KMS-11 (cell line): Measurements from ENCODE around the gene FIGNL1.

ENCODE experiments used
- H2AFZ ChIP-seq: fragments of 200-600 bp; sonication (generic); 2 replicates; pipeline ENCODE4 v1.6.1; 2016; ENCODE audit warnings: antibody characterized with exemption, mixed run types, low read depth
- H3K27ac ChIP-seq: fragments of 200-600 bp; sonication (generic); 2 replicates; pipeline ENCODE4 v1.6.1; 2016; ENCODE audit warnings: mild to moderate bottlenecking, mixed run types
- H3K27me3 ChIP-seq: fragments of 200-600 bp; sonication (generic); 2 replicates; pipeline ENCODE4 v1.6.1; 2017; ENCODE audit warnings: mild to moderate bottlenecking, low read depth, mixed run types, moderate library complexity; ENCODE audit not compliant: insufficient read depth
- H3K36me3 ChIP-seq: fragments of 200-600 bp; sonication (generic); 2 replicates; pipeline ENCODE4 v1.6.1; 2017; ENCODE audit warnings: mild to moderate bottlenecking, mixed run types; ENCODE audit not compliant: insufficient read depth
- H3K4me1 ChIP-seq: fragments of 200-600 bp; sonication (generic); 2 replicates; pipeline ENCODE4 v1.6.1; 2016; ENCODE audit warnings: mild to moderate bottlenecking, low read depth, mixed run types; ENCODE audit not compliant: poor library complexity, severe bottlenecking
- H3K4me2 ChIP-seq: fragments of 200-600 bp; sonication (generic); 2 replicates; pipeline ENCODE4 v1.7.0; 2016; ENCODE audit warnings: mild to moderate bottlenecking, mixed run types
- H3K4me3 ChIP-seq: fragments of 200-600 bp; sonication (generic); IDR thresholded peaks from 2 replicates; pipeline ENCODE4 v1.6.1; 2017; ENCODE audit warnings: low read depth, low read length, mixed read lengths; ENCODE audit not compliant: insufficient read depth
- H3K79me2 ChIP-seq: fragments of 200-600 bp; sonication (generic); 2 replicates; pipeline ENCODE4 v1.6.1; 2016; ENCODE audit warnings: low read depth, mixed run types; ENCODE audit not compliant: insufficient read depth
- H3K9ac ChIP-seq: fragments of 200-600 bp; sonication (generic); 2 replicates; pipeline ENCODE4 v1.6.1; 2016; ENCODE audit warnings: mild to moderate bottlenecking, mixed run types
- H4K20me1 ChIP-seq: fragments of 200-600 bp; sonication (generic); 2 replicates; pipeline ENCODE4 v1.6.1; 2016; ENCODE audit warnings: mild to moderate bottlenecking, mixed run types; ENCODE audit not compliant: insufficient read depth
- TF ChIP-seq, protein P1 (sequence below): fragments of 200-600 bp; sonication (generic); conservative IDR thresholded peaks from 2 replicates; pipeline ENCODE4 v1.6.1; 2017; ENCODE audit warnings: low read depth, mild to moderate bottlenecking, antibody characterized with exemption, low read length, moderate library complexity, mixed read lengths

FIGNL1 gene

DNA sequence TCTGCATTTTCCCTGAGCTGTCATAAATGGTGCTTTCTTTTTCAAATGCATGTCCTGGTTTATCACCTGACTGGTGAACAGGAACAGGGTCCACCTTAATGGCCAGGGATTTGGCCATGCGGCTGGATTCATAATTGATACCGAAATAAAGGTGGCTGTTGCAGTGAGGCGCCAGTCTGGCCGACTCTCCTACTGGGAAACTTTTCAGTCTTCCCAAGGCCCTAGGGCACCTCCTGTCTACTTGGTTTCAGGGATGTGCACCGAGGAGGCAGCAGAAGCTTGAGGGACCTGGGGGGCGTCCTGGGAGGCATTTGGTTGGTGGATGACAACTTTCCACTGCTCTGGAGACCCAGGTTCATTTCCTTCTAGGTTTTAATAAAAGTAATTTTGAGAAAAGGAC, 46.4 kb upstream of the FIGNL1 start:
- H3K36me3 ChIP-seq, result no peaks in the 10 kb centered on the region

DNA sequence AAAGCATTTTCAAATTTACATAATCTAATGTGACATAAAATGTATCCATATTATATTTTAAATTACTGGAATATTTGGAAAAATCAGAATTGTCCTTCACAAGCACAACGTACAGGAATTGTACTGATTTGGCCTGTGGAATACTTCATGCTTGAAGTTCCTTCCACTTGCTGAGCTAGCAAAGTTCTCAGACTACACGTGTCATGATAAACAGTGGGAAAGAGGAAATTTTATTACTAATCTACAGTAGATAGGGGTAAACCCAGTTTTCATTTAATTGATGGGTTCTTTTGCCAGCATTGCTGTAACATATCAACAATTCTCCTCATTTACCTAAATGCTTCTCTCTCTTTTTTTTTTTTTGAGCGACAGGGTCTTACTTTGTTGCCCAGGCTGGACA, 45.6 kb upstream of the FIGNL1 start:
- no peak overlapping the region for H3K27ac ChIP-seq
- no peaks in the 10 kb centered on the region for H3K36me3 ChIP-seq
- no peak overlapping the region for H3K4me2 ChIP-seq
- H3K4me3 ChIP-seq, result no peak overlapping the region
- no peaks in the 10 kb centered on the region for H3K4me1 ChIP-seq
- no peak overlapping the region for H2AFZ ChIP-seq
- H3K79me2 ChIP-seq, result no peaks in the 10 kb centered on the region
- no peaks in the 10 kb centered on the region for H4K20me1 ChIP-seq
- TF ChIP-seq, protein P1, sequence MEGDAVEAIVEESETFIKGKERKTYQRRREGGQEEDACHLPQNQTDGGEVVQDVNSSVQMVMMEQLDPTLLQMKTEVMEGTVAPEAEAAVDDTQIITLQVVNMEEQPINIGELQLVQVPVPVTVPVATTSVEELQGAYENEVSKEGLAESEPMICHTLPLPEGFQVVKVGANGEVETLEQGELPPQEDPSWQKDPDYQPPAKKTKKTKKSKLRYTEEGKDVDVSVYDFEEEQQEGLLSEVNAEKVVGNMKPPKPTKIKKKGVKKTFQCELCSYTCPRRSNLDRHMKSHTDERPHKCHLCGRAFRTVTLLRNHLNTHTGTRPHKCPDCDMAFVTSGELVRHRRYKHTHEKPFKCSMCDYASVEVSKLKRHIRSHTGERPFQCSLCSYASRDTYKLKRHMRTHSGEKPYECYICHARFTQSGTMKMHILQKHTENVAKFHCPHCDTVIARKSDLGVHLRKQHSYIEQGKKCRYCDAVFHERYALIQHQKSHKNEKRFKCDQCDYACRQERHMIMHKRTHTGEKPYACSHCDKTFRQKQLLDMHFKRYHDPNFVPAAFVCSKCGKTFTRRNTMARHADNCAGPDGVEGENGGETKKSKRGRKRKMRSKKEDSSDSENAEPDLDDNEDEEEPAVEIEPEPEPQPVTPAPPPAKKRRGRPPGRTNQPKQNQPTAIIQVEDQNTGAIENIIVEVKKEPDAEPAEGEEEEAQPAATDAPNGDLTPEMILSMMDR, result no peak
- H3K9ac ChIP-seq, result no peak overlapping the region
- H3K27me3 ChIP-seq, result no peaks in the 10 kb centered on the region

More for the DNA sequence above, 46.4 kb upstream of the FIGNL1 start:
- Histone ChIP-seq H3K4me2 (no peak overlapping the region), H4K20me1 (no peaks in the 10 kb centered on the region), H3K27me3 (no peaks in the 10 kb centered on the region), H3K27ac (no peak overlapping the region), H3K4me1 (no peaks in the 10 kb centered on the region), H3K9ac (no peak overlapping the region), H3K79me2 (no peaks in the 10 kb centered on the region), H2AFZ (no peak overlapping the region), H3K4me3 (no peak overlapping the region)
- TF ChIP-seq, protein P1, result no peak

DNA sequence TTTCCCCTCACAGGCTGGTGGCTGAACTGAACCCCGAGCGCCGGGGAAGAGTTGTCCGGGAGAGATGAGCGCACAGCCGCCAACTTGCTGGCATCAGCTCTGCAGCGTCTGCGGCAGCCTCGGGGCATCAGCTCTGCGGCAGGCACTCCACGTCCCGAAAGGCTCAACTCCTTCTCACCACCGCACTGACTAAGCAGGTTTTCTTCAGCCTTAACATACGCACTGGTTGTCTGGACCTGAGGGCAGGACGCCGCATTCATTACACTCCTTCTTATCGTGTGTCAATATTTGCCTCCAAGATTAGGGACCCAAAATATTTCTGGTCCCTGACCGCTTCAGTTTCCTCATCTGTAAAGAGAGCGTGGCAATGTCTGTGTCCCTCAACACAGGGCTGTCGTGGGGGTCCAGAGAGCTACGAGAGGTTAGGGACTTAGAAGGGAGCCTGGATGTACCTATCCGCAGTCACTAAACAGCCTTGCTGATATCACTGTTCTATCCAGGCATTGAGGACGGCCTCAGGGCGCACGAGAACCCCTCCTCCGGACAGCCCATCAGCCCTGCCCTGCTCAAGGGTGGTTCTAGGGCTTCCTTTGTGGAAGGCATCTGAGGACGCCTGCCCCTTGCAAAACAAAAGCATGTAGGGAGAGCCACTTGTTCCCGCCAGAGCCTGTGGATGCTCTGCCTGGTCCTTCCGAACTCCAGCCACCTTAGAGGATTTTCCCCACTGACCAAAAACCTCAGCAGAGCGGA, 42.8 kb upstream of the FIGNL1 start:
- Histone ChIP-seq H3K4me2 (no peak overlapping the region), H3K27ac (no peak overlapping the region), H3K36me3 (no peaks in the 10 kb centered on the region), H3K4me1 (no peaks in the 10 kb centered on the region), H3K27me3 (no peaks in the 10 kb centered on the region; the same call in 1 of the 2 replicates), H2AFZ (no peak overlapping the region), H4K20me1 (no peaks in the 10 kb centered on the region), H3K4me3 (no peak overlapping the region), H3K9ac (no peak overlapping the region), H3K79me2 (no peaks in the 10 kb centered on the region)
- TF ChIP-seq, protein P1, result no peak

DNA sequence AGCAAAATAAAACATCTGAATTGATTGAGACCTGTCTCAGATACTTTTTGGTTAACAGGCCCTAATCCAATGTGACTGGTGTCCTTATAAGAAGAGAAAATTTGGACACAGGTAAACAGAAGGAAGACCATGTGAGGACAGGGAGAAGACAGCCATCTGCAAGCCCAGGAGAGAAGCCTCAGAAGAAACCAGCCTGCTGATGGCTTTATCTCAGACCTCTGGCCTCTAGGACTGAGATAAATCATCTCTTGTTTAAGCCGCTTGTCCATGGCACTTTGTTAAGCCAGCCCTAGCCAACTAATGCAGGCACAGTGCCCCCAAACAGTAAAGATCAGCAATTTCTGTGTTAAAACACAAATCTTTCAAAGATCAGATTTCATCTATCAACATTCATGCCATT, 41.8 kb upstream of the FIGNL1 start:
- no peak overlapping the region for H3K9ac ChIP-seq
- H3K27ac ChIP-seq, result no peak overlapping the region
- no peaks in the 10 kb centered on the region; the same call in 1 of the 2 replicates for H3K27me3 ChIP-seq
- H3K36me3 ChIP-seq, result no peaks in the 10 kb centered on the region
- no peaks in the 10 kb centered on the region for H3K79me2 ChIP-seq
- no peak overlapping the region for H2AFZ ChIP-seq
- TF ChIP-seq, protein P1, result no peak
- no peaks in the 10 kb centered on the region for H4K20me1 ChIP-seq
- H3K4me1 ChIP-seq, result no peaks in the 10 kb centered on the region
- H3K4me2 ChIP-seq, result no peak overlapping the region
- no peak overlapping the region for H3K4me3 ChIP-seq
